Gastroesophageal sphincter (tissue), 4 donors: ENCODE data around the gene PPP2R2B. TPM values are rescaled to one million over a fixed set of nuclear protein-coding genes. Genes with fewer than 3 reads are reported as not detected.

Experiments used
- ATAC-seq: fragments of 150-250 bp; one replicate; pipeline ENCODE4 v1.9.1; 2016; ENCODE audit warnings: mild to moderate bottlenecking, moderate library complexity
- H3K27ac ChIP-seq, 4 donors: fragments of 200-600 bp; sonication (generic) in 3 of 4; 1 replicate in 3 of 4; 2 replicates in 1 of 4; pipeline ENCODE4 v1.5.1; 2016 to 2019
- H3K27me3 ChIP-seq: fragments of 200-600 bp; sonication (generic); one replicate; pipeline ENCODE4 v1.5.1; 2019
- H3K36me3 ChIP-seq, 2 donors: fragments of 200-600 bp; sonication (generic); one replicate each; pipeline ENCODE4 v1.5.1; 2019; ENCODE audit warnings: control low read depth in 1 of 2
- H3K4me1 ChIP-seq, 3 donors: fragments of 200-600 bp; sonication (generic); 1 replicate in 2 of 3; 2 replicates in 1 of 3; pipeline ENCODE4 v1.5.1; 2016 to 2019; ENCODE audit warnings: control low read depth in 2 of 3
- H3K4me3 ChIP-seq, 2 donors: fragments of 200-600 bp; sonication (generic); one replicate each; pipeline ENCODE4 v1.5.1; 2019; ENCODE audit warnings: mild to moderate bottlenecking in 1 of 2, moderate library complexity in 1 of 2
- H3K9me3 ChIP-seq, 3 donors: fragments of 200-600 bp; sonication (generic); one replicate each; pipeline ENCODE4 v1.5.1; 2017 to 2019; ENCODE audit warnings: control low read depth in 2 of 3
- EP300 ChIP-seq: sonication (generic); formaldehyde crosslinking; IDR thresholded peaks from one replicate; pipeline ENCODE4 v1.6.1; 2017; ENCODE audit warnings: antibody characterized with exemption, mild to moderate bottlenecking
- POLR2A ChIP-seq, 2 donors: fragments of 450-650 bp; IDR thresholded peaks; one replicate each; pipeline ENCODE4 v1.6.1; 2017; ENCODE audit warnings: antibody characterized with exemption in 2 of 2, mild to moderate bottlenecking in 2 of 2, moderate library complexity in 1 of 2
- POLR2AphosphoS5 ChIP-seq: sonication (generic); formaldehyde crosslinking; IDR thresholded peaks from one replicate; pipeline ENCODE4 v1.6.1; 2017; ENCODE audit warnings: antibody characterized with exemption
- whole genome bisulfite sequencing, 2 donors: methylation state at CpG; one replicate each; pipeline ENCODE4 v1.1.5; 2018; ENCODE audit warnings: low coverage in 1 of 2; 5-methylcytosine and 5-hydroxymethylcytosine counted together
- total RNA-seq, 4 donors: library from RNA; depleted of rRNA; stranded (reverse); fragments of >200 nt; gene quantifications; one replicate each; pipeline ENCODE4 v1.1.0, GENCODE V29; 2016
- TF ChIP-seq, protein P1 (sequence below), 4 experiments: fragments of 200-600 bp in 2 of 4; fragments of 450-650 bp in 2 of 4; sonication (generic) in 1 of 4; IDR thresholded peaks; one replicate each; pipeline ENCODE4 v1.5.1; 2017 to 2019; ENCODE audit warnings: antibody characterized with exemption in 4 of 4, mild to moderate bottlenecking in 2 of 4, moderate library complexity in 2 of 4

Gene PPP2R2B
- total RNA-seq, 4 donors from 2014 or later = 1.0 to 3.0 (median 2.3) TPM

DNA sequence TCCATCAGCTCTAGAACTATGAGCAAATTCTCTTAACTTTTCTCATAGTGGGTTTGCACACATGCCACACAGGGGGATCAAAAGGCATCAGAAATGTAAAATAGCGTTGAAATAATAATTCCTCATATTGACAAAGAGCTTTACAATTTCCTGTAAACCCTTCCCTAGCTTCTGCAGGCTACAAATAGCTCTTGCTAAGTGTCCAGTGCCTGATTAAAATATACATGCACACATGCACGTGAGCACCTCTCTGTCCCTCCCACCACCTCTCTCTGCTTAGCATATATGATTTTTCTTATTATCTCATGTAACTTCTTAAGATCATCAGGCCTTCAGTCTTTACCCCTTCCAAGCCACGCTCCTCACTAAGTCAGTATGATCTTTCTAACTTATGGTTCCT, 13.7 kb upstream of the PPP2R2B start:
- no peaks in the 10 kb centered on the region for H3K4me1 ChIP-seq
- ATAC-seq = no peak
- no peak for TF ChIP-seq POLR2A (IDR thresholded peaks at IDR 0.05)
- TF ChIP-seq EP300 = no peak
- TF ChIP-seq, protein P1, sequence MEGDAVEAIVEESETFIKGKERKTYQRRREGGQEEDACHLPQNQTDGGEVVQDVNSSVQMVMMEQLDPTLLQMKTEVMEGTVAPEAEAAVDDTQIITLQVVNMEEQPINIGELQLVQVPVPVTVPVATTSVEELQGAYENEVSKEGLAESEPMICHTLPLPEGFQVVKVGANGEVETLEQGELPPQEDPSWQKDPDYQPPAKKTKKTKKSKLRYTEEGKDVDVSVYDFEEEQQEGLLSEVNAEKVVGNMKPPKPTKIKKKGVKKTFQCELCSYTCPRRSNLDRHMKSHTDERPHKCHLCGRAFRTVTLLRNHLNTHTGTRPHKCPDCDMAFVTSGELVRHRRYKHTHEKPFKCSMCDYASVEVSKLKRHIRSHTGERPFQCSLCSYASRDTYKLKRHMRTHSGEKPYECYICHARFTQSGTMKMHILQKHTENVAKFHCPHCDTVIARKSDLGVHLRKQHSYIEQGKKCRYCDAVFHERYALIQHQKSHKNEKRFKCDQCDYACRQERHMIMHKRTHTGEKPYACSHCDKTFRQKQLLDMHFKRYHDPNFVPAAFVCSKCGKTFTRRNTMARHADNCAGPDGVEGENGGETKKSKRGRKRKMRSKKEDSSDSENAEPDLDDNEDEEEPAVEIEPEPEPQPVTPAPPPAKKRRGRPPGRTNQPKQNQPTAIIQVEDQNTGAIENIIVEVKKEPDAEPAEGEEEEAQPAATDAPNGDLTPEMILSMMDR (IDR thresholded peaks at IDR 0.05) = no peak
- no peak for TF ChIP-seq POLR2AphosphoS5
- H3K36me3 ChIP-seq = no peaks in the 10 kb centered on the region
- H3K27me3 ChIP-seq = no peaks in the 10 kb centered on the region
- H3K9me3 ChIP-seq = peaks cover 0 to 3% (median 0%) of the 10 kb centered on the region in 3 donors
- H3K27ac ChIP-seq = no peak overlapping the region
- H3K4me3 ChIP-seq = no peak overlapping the region
- WGBS, 2 donors = 56 to 100% methylated on average over 1 to 3 of the region's 3 CpGs

DNA sequence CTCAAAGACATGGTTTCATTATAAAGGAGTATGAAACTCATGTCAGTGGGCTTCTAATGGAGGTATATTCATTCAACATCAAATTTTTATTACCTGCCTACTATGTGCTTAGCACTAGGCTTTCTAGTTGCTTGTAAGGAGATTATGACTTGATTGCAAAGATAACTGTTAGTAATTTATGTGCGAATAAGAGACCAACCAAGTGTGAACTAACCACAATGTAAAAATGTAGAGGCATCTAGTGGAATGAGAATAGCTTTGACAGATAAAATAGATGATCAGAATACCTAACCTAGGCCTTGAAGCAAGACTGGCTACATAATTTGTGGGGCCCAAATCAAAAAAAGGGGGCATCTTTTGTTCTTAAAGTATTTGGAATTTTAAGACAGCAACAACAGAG, 13.0 kb upstream of the PPP2R2B start:
- no peak for TF ChIP-seq EP300
- TF ChIP-seq, protein P1 (IDR thresholded peaks at IDR 0.05) = no peak
- no peak for TF ChIP-seq POLR2AphosphoS5
- TF ChIP-seq POLR2A (IDR thresholded peaks at IDR 0.05) = no peak
- ATAC-seq = no peak
- Histone ChIP-seq H3K36me3 (no peaks in the 10 kb centered on the region), H3K9me3 (no peaks in the 10 kb centered on the region), H3K4me3 (no peak overlapping the region), H3K27ac (no peak overlapping the region), H3K27me3 (no peaks in the 10 kb centered on the region), H3K4me1 (no peaks in the 10 kb centered on the region)
- WGBS, 2 donors = 90 to 100% methylated on average over 1 of the region's 1 CpG

DNA sequence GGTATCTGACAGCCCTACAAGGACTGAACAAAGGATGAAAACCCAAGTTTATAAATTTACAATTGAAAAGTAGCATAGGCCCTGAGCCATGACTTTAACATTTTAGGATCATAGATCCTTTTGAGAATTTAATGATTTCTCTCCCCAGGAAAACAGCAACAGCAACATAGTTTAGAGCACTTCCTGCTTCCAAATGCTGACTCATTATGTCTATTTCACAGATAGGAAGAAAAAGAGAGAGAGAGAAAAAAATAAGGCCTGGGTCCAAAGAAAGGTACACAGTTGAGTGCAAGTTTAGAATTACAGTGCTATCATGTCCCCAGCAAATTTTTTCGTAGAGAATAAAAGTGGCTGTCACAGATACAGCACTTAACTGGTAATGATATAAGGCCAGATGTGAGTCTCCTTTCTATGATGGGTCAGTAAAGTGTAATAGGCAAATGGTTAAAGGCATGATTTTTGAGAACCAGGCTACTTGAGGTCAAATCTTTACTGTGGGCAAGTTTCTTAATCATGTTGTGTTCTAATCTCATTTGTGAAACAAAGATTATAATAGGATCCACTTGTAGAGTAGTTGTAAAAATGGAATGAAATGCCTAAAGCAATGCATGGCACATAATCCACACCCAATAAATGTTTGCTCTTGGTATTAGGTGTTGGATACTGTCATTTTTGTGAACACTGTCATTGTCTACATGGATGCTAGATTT, 12.3 kb upstream of the PPP2R2B start:
- no peaks in the 10 kb centered on the region for H3K4me1 ChIP-seq
- H3K27ac ChIP-seq = no peak overlapping the region
- H3K9me3 ChIP-seq = no peaks in the 10 kb centered on the region
- no peaks in the 10 kb centered on the region for H3K36me3 ChIP-seq
- WGBS, 2 donors = 19 to 75% methylated on average over 1 of the region's 1 CpG
- H3K4me3 ChIP-seq = no peak overlapping the region
- TF ChIP-seq POLR2A (IDR thresholded peaks at IDR 0.05) = no peak
- TF ChIP-seq, protein P1 (IDR thresholded peaks at IDR 0.05) = no peak
- no peak for TF ChIP-seq POLR2AphosphoS5
- no peak for TF ChIP-seq EP300
- no peaks in the 10 kb centered on the region for H3K27me3 ChIP-seq
- no peak for ATAC-seq

DNA sequence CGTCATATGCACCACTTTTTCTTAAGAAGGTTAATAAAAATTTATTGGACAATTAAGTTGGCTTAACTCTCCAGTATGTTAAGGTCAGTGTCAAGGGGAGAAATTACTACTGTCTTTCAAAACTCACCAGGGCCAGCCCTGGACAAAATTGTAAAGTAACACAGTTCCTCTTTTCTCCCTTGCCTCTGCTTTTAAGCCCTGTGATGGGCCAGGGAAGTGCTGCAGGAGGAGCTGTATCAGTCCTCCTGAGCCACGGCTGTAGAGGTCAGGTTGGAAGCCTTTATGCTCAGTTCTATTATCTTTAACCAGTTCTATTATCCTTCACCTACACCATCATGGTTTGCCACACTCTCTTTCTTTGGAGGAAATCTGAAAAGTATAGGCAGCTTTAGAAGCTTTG, 11.5 kb upstream of the PPP2R2B start:
- no peaks in the 10 kb centered on the region for H3K9me3 ChIP-seq
- no peaks in the 10 kb centered on the region for H3K27me3 ChIP-seq
- no peaks in the 10 kb centered on the region for H3K4me1 ChIP-seq
- WGBS, 2 donors = 68 to 71% methylated on average over 2 of the region's 2 CpGs
- no peaks in the 10 kb centered on the region for H3K36me3 ChIP-seq
- TF ChIP-seq POLR2A (IDR thresholded peaks at IDR 0.05) (no peak), EP300 (no peak), POLR2AphosphoS5 (no peak)
- TF ChIP-seq, protein P1 (IDR thresholded peaks at IDR 0.05) = no peak
- ATAC-seq = no peak
- H3K4me3 ChIP-seq = no peak overlapping the region
- H3K27ac ChIP-seq = no peak overlapping the region

DNA sequence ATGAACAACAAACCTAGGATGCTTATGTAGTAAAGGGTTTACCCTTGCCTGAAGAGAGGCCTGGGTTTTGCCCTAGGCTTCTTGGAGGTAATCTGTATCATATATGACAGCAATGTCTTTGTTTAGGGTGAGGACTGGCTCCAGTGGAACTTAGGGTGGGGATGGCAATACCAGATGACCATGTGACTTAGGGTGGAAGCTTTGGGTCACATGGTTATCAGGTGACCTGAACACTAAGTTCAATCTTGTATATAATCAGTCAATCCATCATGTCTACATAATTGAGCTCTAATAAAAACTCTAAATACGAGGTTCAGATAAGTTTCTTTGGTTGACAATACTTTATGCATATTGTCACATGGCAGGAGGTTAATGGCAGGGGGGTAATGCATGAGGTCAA, 10.6 kb upstream of the PPP2R2B start:
- Histone ChIP-seq H3K36me3 (no peaks in the 10 kb centered on the region), H3K27me3 (peaks cover 4% of the 10 kb centered on the region), H3K4me3 (no peak overlapping the region), H3K9me3 (no peaks in the 10 kb centered on the region), H3K27ac (no peak overlapping the region), H3K4me1 (no peaks in the 10 kb centered on the region)
- WGBS, 2 donors = 22 to 40% methylated on average over 1 of the region's 1 CpG
- no peak for TF ChIP-seq POLR2AphosphoS5
- TF ChIP-seq EP300 = no peak
- TF ChIP-seq, protein P1 (IDR thresholded peaks at IDR 0.05) = no peak
- no peak for TF ChIP-seq POLR2A (IDR thresholded peaks at IDR 0.05)
- ATAC-seq = no peak
